HepG2 (cell line): ENCODE results near the gene HAS3. TPM values are rescaled to one million over a fixed set of nuclear protein-coding genes. Genes with fewer than 3 reads are reported as not detected.
"Not testable (repeated sequence)": the region's sequence is repeated elsewhere in the genome, so short reads cannot be mapped to it uniquely, and the experiment has no call there.

Source experiments
- ATAC-seq: fragments of 200-7000 bp; cut with Tn5 transposase; 3 replicates; pipeline ENCODE4 v1.9.1; 2020; ENCODE audit warnings: mild to moderate bottlenecking, moderate library complexity
- BruUV-seq: library from RNA; stranded (reverse); fragments of 400-500 nt; replicated peaks from 2 replicates; lab custom pipeline; 2021; lab: Mats Ljungman, UMichigan
- CTCF ChIA-PET: fragments of 300-600 bp; formaldehyde crosslinking; extraction: SDS; loops from one replicate; lab custom pipeline; 2021; ENCODE audit warnings: low total read pairs, inconsistent platforms, low intra/inter-chr PET ratio; lab: Yijun Ruan, JAX
- POLR2A ChIA-PET: fragments of 350-600 bp; sonication (Branson Sonifier 250); formaldehyde crosslinking; loops from one replicate; lab custom pipeline; 2020; ENCODE audit warnings: antibody characterized with exemption, inconsistent platforms; lab: Yijun Ruan, JAX
- DNase-seq: peaks from one replicate; pipeline ENCODE4 v3.0.0-alpha.2; 2015; ENCODE audit warnings: low spot score
- FAIRE-seq: peaks from 3 replicates; lab custom pipeline; 2011; peaks lifted over from hg19 to GRCh38; lab: Jason Lieb, UNC
- H2AFZ ChIP-seq: one replicate; pipeline ENCODE4 v1.6.1; 2011; ENCODE audit warnings: low read length, inconsistent platforms
- H3K27ac ChIP-seq: fragments of 300-600 bp; 3 replicates; pipeline ENCODE4 v1.8.0; 2011; ENCODE audit warnings: mixed run types, mild to moderate bottlenecking, mixed read lengths, low read length, inconsistent platforms; ENCODE audit not compliant: insufficient read depth; ENCODE audit errors: extremely low read length
- H3K27me3 ChIP-seq, 2 experiments: fragments of 200-600 bp in 1 of 2; 2 replicates in 1 of 2; 3 replicates in 1 of 2; pipeline versions ENCODE4 v1.6.0 to v1.8.0; 2011; ENCODE audit warnings: low read length in 2 of 2, mild to moderate bottlenecking in 2 of 2, moderate library complexity in 2 of 2, inconsistent platforms in 1 of 2; ENCODE audit not compliant: insufficient read depth in 2 of 2, control insufficient read depth in 1 of 2
- H3K36me3 ChIP-seq, 2 experiments: fragments of 200-600 bp in 1 of 2; replicated peaks in 1 of 2; 2 replicates in 1 of 2; 3 replicates in 1 of 2; pipeline versions ENCODE4 v1.5.1 to v1.8.0; 2011; ENCODE audit warnings: low read length in 2 of 2, inconsistent platforms in 1 of 2; ENCODE audit not compliant: insufficient read depth in 2 of 2, control insufficient read depth in 1 of 2
- H3K4me1 ChIP-seq: 2 replicates; pipeline ENCODE4 v1.5.1; 2012; ENCODE audit warnings: low read length, inconsistent platforms; ENCODE audit not compliant: insufficient read depth
- H3K4me2 ChIP-seq: 2 replicates; pipeline ENCODE4 v1.6.0; 2011; ENCODE audit warnings: low read depth, low read length, inconsistent platforms
- H3K4me3 ChIP-seq, 3 experiments: fragments of 200-600 bp in 1 of 3; sonication (generic), shearing (Covaris generic) in 1 of 3; replicated peaks in 1 of 3; 2 replicates each; pipeline ENCODE4 v1.5.1; 2011 to 2016; ENCODE audit warnings: low read length in 3 of 3, inconsistent platforms in 2 of 3, low read depth in 2 of 3, mild to moderate bottlenecking in 2 of 3, control low read depth in 1 of 3, mixed read lengths in 1 of 3; ENCODE audit not compliant: insufficient read depth in 1 of 3
- H3K79me2 ChIP-seq: one replicate; pipeline ENCODE4 v1.6.1; 2011; ENCODE audit warnings: low read length, inconsistent platforms; ENCODE audit not compliant: insufficient read depth
- H3K9ac ChIP-seq: 2 replicates; pipeline ENCODE4 v1.6.0; 2011; ENCODE audit warnings: mild to moderate bottlenecking, low read depth, low read length, inconsistent platforms; ENCODE audit not compliant: insufficient read depth
- H3K9me3 ChIP-seq: 2 replicates; pipeline ENCODE4 v1.5.1; 2012; ENCODE audit warnings: mild to moderate bottlenecking, low read length
- H4K20me1 ChIP-seq: 2 replicates; pipeline ENCODE4 v1.6.0; 2011; ENCODE audit warnings: inconsistent platforms, mild to moderate bottlenecking, low read length, moderate library complexity; ENCODE audit not compliant: insufficient read depth
- ATF7-NPFF ChIP-seq: sonication (generic); formaldehyde crosslinking; IDR thresholded peaks from 2 replicates; pipeline ENCODE4 v1.8.1; 2023; ENCODE audit warnings: mild to moderate bottlenecking, low read depth, missing genetic modification reagents, moderate library complexity
- MEIS2 ChIP-seq: sonication (generic); formaldehyde crosslinking; IDR thresholded peaks from 2 replicates; pipeline ENCODE4 v1.9.0; 2021; ENCODE audit warnings: mild to moderate bottlenecking, missing genetic modification reagents
- PAWR ChIP-seq: sonication (generic); formaldehyde crosslinking; IDR thresholded peaks from 2 replicates; pipeline ENCODE4 v1.4.0; 2020; ENCODE audit warnings: missing genetic modification reagents, mild to moderate bottlenecking, borderline replicate concordance
- POLR2AphosphoS2 ChIP-seq: IDR thresholded peaks from 2 replicates; pipeline ENCODE4 v1.6.1; 2011; ENCODE audit warnings: low read depth, low read length, improper control_type of control experiment
- RBAK ChIP-seq: sonication (generic); formaldehyde crosslinking; IDR thresholded peaks from 2 replicates; pipeline ENCODE4 v1.5.1; 2020; ENCODE audit warnings: mild to moderate bottlenecking, missing genetic modification reagents
- SATB2 ChIP-seq: sonication (generic); formaldehyde crosslinking; IDR thresholded peaks from 2 replicates; pipeline ENCODE4 v1.5.0; 2020; ENCODE audit warnings: missing genetic modification reagents
- TGIF2 ChIP-seq: IDR thresholded peaks from 2 replicates; pipeline ENCODE4 v1.6.1; 2016; ENCODE audit warnings: control low read depth, missing compliant biosample characterization
- ZFP41 ChIP-seq: sonication (generic); formaldehyde crosslinking; IDR thresholded peaks from 2 replicates; pipeline ENCODE4 v1.4.0; 2020; ENCODE audit warnings: mild to moderate bottlenecking, missing genetic modification reagents, borderline replicate concordance
- ZNF180 ChIP-seq: sonication (generic); formaldehyde crosslinking; IDR thresholded peaks from 2 replicates; pipeline ENCODE4 v1.4.0; 2020; ENCODE audit warnings: low read depth, missing genetic modification reagents, borderline replicate concordance
- ZNF260 ChIP-seq: sonication (generic); formaldehyde crosslinking; IDR thresholded peaks from 2 replicates; pipeline ENCODE4 v1.4.0; 2020; ENCODE audit warnings: missing genetic modification reagents, low read depth, mild to moderate bottlenecking, borderline replicate concordance
- ZNF430 ChIP-seq: sonication (generic); formaldehyde crosslinking; IDR thresholded peaks from 2 replicates; pipeline ENCODE4 v1.9.0; 2021; ENCODE audit warnings: mild to moderate bottlenecking, missing genetic modification reagents
- ZNF501 ChIP-seq: sonication (generic); formaldehyde crosslinking; IDR thresholded peaks from 2 replicates; pipeline ENCODE4 v1.5.1; 2020; ENCODE audit warnings: mild to moderate bottlenecking, moderate library complexity, missing genetic modification reagents
- ZNF768 ChIP-seq: sonication (generic); formaldehyde crosslinking; IDR thresholded peaks from 2 replicates; pipeline ENCODE4 v1.4.0; 2020; ENCODE audit warnings: missing genetic modification reagents
- WGBS: methylation state at CpG from one replicate; pipeline ENCODE4 v1.1.6; 2017; ENCODE audit warnings: low lambda C conversion rate; 5-methylcytosine and 5-hydroxymethylcytosine counted together
- in situ Hi-C: cut with HindIII; loops from 2 replicates; pipeline ENCODE4 v1.10.0; 2017; ENCODE audit warnings: low pct_unique_long_range_greater_than_20kb; ENCODE audit not compliant: extremely low pct_ligation_motif_present
- intact Hi-C: fragments of 100-400 bp; cut with micrococcal nuclease; formaldehyde crosslinking; loops from one replicate; pipeline ENCODE4 v1.10.0; 2022; ENCODE audit not compliant: unreplicated experiment
- polyA plus RNA-seq, 8 experiments: library from polyadenylated mRNA; depleted of rRNA in 3 of 8; stranded (reverse) in 7 of 8; unstranded in 1 of 8; fragments of >200 nt; fragmentation: Illumina TruSeq in 4 of 8; extraction: Trizol in 4 of 8; gene quantifications; 2 replicates each; pipeline versions ENCODE4 v1.2.1 to v1.2.3, GENCODE V29; 2011 to 2016; ENCODE audit warnings: low read depth in 4 of 8, missing spikeins in 1 of 8, mixed read lengths in 1 of 8; ENCODE audit not compliant: insufficient read depth in 1 of 8
- total RNA-seq, 5 experiments: library from RNA; depleted of rRNA; stranded (reverse); fragments of >200 nt; fragmentation: Illumina TruSeq; extraction: Trizol; gene quantifications; 2 replicates each; pipeline ENCODE4 v1.2.3, GENCODE V29; 2016; ENCODE audit warnings: low read depth in 1 of 5
- TF ChIP-seq, protein P1 (sequence below): sonication (generic); formaldehyde crosslinking; conservative IDR thresholded peaks from 2 replicates; pipeline ENCODE4 v1.8.0; 2022; ENCODE audit warnings: missing genetic modification reagents
- TF ChIP-seq, protein P2 (sequence below): sonication (generic); formaldehyde crosslinking; conservative IDR thresholded peaks from 2 replicates; pipeline ENCODE4 v1.8.0; 2022; ENCODE audit warnings: low read depth, missing genetic modification reagents
- TF ChIP-seq, protein P3 (sequence below): sonication (generic); formaldehyde crosslinking; IDR thresholded peaks from 2 replicates; pipeline ENCODE4 v1.4.0; 2020; ENCODE audit warnings: missing genetic modification reagents
- TF ChIP-seq, protein P4 (sequence below): sonication (generic); formaldehyde crosslinking; conservative IDR thresholded peaks from 2 replicates; pipeline ENCODE4 v1.4.0; 2020; ENCODE audit warnings: missing genetic modification reagents

The HAS3 gene
- total and polyA plus RNA-seq, 2 of the 13 experiments (the other 11 are each of a cell fraction or from before 2014, with no cell fraction given), result 0.04 to 0.30 TPM

DNA sequence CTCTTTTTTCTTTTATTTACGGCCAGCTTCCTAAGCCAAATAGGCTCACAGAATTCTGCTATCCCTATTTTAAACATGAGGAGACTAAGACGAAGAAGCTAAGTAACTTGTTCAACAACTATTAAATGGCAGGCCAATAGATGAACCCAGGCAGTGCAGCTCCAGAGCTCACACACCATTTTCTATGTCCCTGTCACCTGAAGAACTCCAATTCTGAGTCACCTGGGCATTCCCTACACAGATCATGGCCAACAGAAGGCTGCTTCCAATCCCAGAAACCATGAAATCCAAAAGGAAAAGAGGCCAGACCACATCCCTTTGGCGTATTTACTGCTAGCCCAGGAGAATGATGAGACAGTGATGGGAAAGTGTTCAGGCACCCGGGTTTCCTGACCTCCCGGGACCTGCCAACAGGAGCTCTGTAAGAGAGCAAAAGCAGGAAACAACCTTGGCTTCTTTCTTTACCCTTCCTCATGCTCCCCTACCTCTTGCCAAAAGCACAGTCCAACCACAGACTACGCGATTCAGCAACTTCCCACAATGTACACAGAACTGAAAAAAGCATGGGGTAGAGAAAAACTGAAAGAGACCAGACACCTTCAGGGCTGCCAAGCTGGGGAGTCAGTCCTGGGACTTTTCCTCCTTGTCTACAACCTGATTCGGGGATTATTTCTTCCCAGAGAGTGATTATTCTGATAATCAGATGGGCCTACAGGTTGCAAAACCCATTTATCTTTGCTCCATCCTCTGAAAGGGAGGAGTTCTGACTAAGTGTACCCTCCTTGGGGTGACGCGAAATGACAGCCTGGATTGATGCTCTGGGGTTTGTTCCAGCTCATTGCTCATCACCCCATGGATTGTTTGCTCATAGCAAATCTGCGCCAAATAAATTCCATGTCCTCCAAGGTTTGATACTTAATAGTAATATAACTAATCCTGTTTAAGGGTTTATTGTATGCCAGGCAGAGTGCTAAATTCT, 47.8 kb upstream of the HAS3 start:
- no peaks in the 10 kb centered on the region for H4K20me1 ChIP-seq

DNA sequence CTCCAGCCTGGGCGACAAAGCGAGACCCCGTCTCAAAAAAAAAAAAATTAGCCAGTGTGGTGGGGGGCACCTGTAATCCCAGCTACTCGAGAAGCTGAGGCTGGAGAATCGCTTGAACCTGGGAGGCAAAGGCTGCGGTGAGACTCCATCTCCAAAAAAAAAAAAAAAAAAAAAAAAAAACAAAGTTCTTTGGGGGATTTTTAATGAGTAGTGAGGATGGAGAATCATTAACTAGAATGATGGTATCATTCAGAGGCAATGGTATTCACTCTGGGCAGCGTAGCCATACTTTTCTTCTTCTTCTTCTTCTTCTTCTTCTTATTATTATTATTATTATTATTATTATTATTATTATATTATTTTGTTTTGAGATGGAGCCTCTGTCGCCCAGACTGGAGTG, 42.0 kb upstream of the HAS3 start:
- H3K36me3 ChIP-seq, CTCF ChIA-PET, H3K27ac ChIP-seq, in situ Hi-C loops, H3K9me3 ChIP-seq, BruUV-seq, H3K79me2 ChIP-seq, DNase-seq, FAIRE-seq, ATAC-seq, H3K4me2 ChIP-seq, H4K20me1 ChIP-seq, intact Hi-C loops, H3K4me1 ChIP-seq, POLR2A ChIA-PET, H2AFZ ChIP-seq, H3K9ac ChIP-seq, H3K27me3 ChIP-seq, H3K4me3 ChIP-seq: not testable (repeated sequence)
- WGBS, result 96% methylated on average over 8 of the region's 8 CpGs

More for the DNA sequence above, 47.8 kb upstream of the HAS3 start:
- ChIA-PET POLR2A (no interaction called here), CTCF (no interaction called here)
- DNase-seq, result no peak
- no peak overlapping the region for H3K4me2 ChIP-seq
- no peak for TF ChIP-seq ZNF180
- TF ChIP-seq SATB2 (CRISPR knock-in tag), result no peak
- no peak for TF ChIP-seq ZNF768 (CRISPR knock-in tag)
- no peak for TF ChIP-seq ZNF260
- no peak for TF ChIP-seq PAWR (CRISPR knock-in tag)
- TF ChIP-seq, protein P1, sequence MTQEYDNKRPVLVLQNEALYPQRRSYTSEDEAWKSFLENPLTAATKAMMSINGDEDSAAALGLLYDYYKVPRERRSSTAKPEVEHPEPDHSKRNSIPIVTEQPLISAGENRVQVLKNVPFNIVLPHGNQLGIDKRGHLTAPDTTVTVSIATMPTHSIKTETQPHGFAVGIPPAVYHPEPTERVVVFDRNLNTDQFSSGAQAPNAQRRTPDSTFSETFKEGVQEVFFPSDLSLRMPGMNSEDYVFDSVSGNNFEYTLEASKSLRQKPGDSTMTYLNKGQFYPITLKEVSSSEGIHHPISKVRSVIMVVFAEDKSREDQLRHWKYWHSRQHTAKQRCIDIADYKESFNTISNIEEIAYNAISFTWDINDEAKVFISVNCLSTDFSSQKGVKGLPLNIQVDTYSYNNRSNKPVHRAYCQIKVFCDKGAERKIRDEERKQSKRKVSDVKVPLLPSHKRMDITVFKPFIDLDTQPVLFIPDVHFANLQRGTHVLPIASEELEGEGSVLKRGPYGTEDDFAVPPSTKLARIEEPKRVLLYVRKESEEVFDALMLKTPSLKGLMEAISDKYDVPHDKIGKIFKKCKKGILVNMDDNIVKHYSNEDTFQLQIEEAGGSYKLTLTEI (CRISPR knock-in tag), result no peak
- no peak for TF ChIP-seq ZNF430 (CRISPR knock-in tag)
- no peak for TF ChIP-seq POLR2AphosphoS2
- TF ChIP-seq ATF7-NPFF, result no peak
- no peak for TF ChIP-seq RBAK (CRISPR knock-in tag)
- TF ChIP-seq, protein P2, sequence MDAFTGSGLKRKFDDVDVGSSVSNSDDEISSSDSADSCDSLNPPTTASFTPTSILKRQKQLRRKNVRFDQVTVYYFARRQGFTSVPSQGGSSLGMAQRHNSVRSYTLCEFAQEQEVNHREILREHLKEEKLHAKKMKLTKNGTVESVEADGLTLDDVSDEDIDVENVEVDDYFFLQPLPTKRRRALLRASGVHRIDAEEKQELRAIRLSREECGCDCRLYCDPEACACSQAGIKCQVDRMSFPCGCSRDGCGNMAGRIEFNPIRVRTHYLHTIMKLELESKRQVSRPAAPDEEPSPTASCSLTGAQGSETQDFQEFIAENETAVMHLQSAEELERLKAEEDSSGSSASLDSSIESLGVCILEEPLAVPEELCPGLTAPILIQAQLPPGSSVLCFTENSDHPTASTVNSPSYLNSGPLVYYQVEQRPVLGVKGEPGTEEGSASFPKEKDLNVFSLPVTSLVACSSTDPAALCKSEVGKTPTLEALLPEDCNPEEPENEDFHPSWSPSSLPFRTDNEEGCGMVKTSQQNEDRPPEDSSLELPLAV (CRISPR knock-in tag), result no peak
- TF ChIP-seq, protein P3, sequence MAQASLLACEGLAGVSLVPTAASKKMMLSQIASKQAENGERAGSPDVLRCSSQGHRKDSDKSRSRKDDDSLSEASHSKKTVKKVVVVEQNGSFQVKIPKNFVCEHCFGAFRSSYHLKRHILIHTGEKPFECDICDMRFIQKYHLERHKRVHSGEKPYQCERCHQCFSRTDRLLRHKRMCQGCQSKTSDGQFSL (CRISPR knock-in tag), result no peak
- TF ChIP-seq, protein P4, sequence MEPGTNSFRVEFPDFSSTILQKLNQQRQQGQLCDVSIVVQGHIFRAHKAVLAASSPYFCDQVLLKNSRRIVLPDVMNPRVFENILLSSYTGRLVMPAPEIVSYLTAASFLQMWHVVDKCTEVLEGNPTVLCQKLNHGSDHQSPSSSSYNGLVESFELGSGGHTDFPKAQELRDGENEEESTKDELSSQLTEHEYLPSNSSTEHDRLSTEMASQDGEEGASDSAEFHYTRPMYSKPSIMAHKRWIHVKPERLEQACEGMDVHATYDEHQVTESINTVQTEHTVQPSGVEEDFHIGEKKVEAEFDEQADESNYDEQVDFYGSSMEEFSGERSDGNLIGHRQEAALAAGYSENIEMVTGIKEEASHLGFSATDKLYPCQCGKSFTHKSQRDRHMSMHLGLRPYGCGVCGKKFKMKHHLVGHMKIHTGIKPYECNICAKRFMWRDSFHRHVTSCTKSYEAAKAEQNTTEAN (CRISPR knock-in tag), result no peak
- TF ChIP-seq MEIS2 (CRISPR knock-in tag), result no peak
- TF ChIP-seq TGIF2 (CRISPR knock-in tag), result no peak
- no peak for TF ChIP-seq ZFP41 (CRISPR knock-in tag)
- no peak for TF ChIP-seq ZNF501
- no peak for ATAC-seq
- H3K27me3 ChIP-seq, result no peaks in the 10 kb centered on the region
- no peak overlapping the region for H2AFZ ChIP-seq
- H3K4me1 ChIP-seq, result no peaks in the 10 kb centered on the region
- in situ Hi-C loops, result no loop called here
- no peaks in the 10 kb centered on the region for H3K36me3 ChIP-seq
- H3K27ac ChIP-seq, result no peak overlapping the region
- no peak overlapping the region for H3K9ac ChIP-seq
- intact Hi-C loops, result no loop called here
- no peak for FAIRE-seq
- no peaks in the 10 kb centered on the region for H3K9me3 ChIP-seq
- H3K4me3 ChIP-seq, result no peak overlapping the region
- no TSS peak for BruUV-seq
- no peaks in the 10 kb centered on the region for H3K79me2 ChIP-seq
- 91% methylated on average over 11 of the region's 11 CpGs for WGBS
